HepG2 (cell line): ENCODE results near the gene PIF1.
A peak's percentile ranks its signal among the peaks of the same experiment; 100 is the strongest.

Experiments
- DMAP1 ChIP-seq: IDR thresholded peaks from 2 replicates; pipeline ENCODE4 v1.6.1; 2016
- EP300 ChIP-seq, 3 experiments: sonication (generic) in 1 of 3; formaldehyde crosslinking in 1 of 3; IDR thresholded peaks; 2 replicates each; pipeline versions ENCODE4 v1.5.1 to v1.6.1; 2011 to 2020; ENCODE audit warnings: low read depth in 2 of 3, low read length in 2 of 3, borderline replicate concordance in 1 of 3, improper control_type of control experiment in 1 of 3, mild to moderate bottlenecking in 1 of 3, missing genetic modification reagents in 1 of 3, moderate library complexity in 1 of 3
- FOXP1 ChIP-seq, 2 experiments: fragments of 450-650 bp in 1 of 2; IDR thresholded peaks; 2 replicates each; pipeline ENCODE4 v1.6.1; 2017 to 2018; ENCODE audit warnings: antibody characterized with exemption in 1 of 2
- HOXA5 ChIP-seq: sonication (generic); formaldehyde crosslinking; IDR thresholded peaks from 2 replicates; pipeline ENCODE4 v1.4.0; 2020; ENCODE audit warnings: missing genetic modification reagents
- POLR2A ChIP-seq, 2 experiments: IDR thresholded peaks; 2 replicates each; pipeline ENCODE4 v1.6.1; 2011; ENCODE audit warnings: low read depth in 2 of 2, low read length in 2 of 2, mild to moderate bottlenecking in 1 of 2, moderate library complexity in 1 of 2; ENCODE audit not compliant: insufficient read depth in 1 of 2
- ZC3H4 ChIP-seq: sonication (generic); formaldehyde crosslinking; IDR thresholded peaks from 2 replicates; pipeline ENCODE4 v1.4.0; 2020; ENCODE audit warnings: missing genetic modification reagents, borderline replicate concordance
- ZNF326 ChIP-seq: sonication (generic); formaldehyde crosslinking; IDR thresholded peaks from 2 replicates; pipeline ENCODE4 v1.4.0; 2020; ENCODE audit warnings: missing genetic modification reagents, borderline replicate concordance
- TF ChIP-seq, protein P1 (sequence below): sonication (generic); formaldehyde crosslinking; IDR thresholded peaks from 2 replicates; pipeline ENCODE4 v1.4.0; 2020; ENCODE audit warnings: missing genetic modification reagents
- TF ChIP-seq, protein P2 (sequence below): sonication (generic); formaldehyde crosslinking; IDR thresholded peaks from 2 replicates; pipeline ENCODE4 v1.4.0; 2020; ENCODE audit warnings: missing genetic modification reagents

DNA sequence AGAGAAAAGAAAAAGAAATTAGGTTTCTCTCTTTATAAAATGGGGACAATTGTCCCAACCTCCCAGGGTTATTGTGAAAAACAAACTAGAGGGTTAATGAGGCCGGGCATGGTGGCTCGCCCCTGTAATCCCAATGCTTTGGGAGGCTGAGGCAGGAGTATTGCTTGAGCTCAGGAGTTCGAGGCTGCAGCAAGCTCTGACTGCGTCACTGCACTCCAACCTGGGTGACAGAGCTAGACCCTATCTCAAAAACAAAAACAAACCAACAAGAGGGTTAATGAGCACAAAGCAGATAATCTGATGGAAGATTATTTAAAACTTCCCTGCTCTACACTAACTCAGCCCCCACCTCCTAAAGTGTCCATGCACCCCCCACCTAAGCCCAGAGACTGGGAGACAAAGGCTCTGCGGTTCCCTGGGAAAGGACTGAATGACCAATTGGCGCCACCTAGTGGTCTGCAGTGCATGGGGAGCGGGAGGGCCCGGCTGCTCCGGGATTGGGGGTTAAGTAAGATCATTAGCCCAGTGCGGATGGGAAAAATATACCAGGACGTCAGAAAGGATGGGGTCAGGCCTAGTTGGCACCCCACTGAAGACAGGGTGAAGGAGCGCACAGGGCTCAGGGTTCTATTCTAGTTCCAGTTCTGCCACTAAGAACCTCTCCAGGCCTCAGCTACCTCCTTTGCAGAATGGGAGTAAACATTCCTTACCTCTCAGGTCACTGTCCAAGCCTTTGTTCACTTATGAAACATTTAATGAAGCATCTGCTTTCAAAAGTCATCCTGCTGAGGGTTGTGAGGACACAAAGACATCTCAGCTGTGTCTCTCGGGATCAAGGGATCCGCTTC is 15.6 kb downstream of the PIF1 start:
- TF ChIP-seq POLR2A (IDR thresholded peaks at IDR 0.05; ENCODE audit: insufficient read depth in 1 of 2, low read depth in 2 of 2, low read length in 2 of 2) (no peak), FOXP1 (IDR thresholded peaks at IDR 0.05) (no peak), FOXP1 (CRISPR knock-in tag; IDR thresholded peaks at IDR 0.05) (no peak), ZC3H4 (CRISPR knock-in tag) (no peak), ZNF326 (CRISPR knock-in tag) (no peak), EP300 (IDR thresholded peaks at IDR 0.05; ENCODE audit: low read depth in 2 of 2, low read length in 2 of 2) (no peak), EP300 (CRISPR knock-in tag; IDR thresholded peaks at IDR 0.05; ENCODE audit: borderline replicate concordance) (no peak), HOXA5 (no peak), DMAP1 (CRISPR knock-in tag) (no peak)
- TF ChIP-seq, protein P1, sequence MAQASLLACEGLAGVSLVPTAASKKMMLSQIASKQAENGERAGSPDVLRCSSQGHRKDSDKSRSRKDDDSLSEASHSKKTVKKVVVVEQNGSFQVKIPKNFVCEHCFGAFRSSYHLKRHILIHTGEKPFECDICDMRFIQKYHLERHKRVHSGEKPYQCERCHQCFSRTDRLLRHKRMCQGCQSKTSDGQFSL (CRISPR knock-in tag): peak; percentile 91
- TF ChIP-seq, protein P2, sequence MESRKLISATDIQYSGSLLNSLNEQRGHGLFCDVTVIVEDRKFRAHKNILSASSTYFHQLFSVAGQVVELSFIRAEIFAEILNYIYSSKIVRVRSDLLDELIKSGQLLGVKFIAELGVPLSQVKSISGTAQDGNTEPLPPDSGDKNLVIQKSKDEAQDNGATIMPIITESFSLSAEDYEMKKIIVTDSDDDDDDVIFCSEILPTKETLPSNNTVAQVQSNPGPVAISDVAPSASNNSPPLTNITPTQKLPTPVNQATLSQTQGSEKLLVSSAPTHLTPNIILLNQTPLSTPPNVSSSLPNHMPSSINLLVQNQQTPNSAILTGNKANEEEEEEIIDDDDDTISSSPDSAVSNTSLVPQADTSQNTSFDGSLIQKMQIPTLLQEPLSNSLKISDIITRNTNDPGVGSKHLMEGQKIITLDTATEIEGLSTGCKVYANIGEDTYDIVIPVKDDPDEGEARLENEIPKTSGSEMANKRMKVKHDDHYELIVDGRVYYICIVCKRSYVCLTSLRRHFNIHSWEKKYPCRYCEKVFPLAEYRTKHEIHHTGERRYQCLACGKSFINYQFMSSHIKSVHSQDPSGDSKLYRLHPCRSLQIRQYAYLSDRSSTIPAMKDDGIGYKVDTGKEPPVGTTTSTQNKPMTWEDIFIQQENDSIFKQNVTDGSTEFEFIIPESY (CRISPR knock-in tag): no peak
